Urothelium cell line (cell line): Measurements from ENCODE around the gene ANXA11.
A peak's percentile ranks its signal among the peaks of the same experiment; 100 is the strongest.

Source experiments
- DNase-seq: peaks from one replicate; pipeline ENCODE4 v3.0.0; 2011; ENCODE audit warnings: low spot score, mixed read lengths
- FAIRE-seq: peaks from 2 replicates; lab custom pipeline; 2011; peaks lifted over from hg19 to GRCh38; lab: Jason Lieb, UNC

The ANXA11 gene

GRCh38 chr10:80122110-80122710 lies 83.1 kb downstream of the ANXA11 start:
- DNase-seq (no peak), FAIRE-seq (peak; percentile 42)

GRCh38 chr10:80118669-80119068 lies 86.7 kb downstream of the ANXA11 start:
- FAIRE-seq, result no peak
- DNase-seq, result no peak

- FAIRE-seq (no peak), DNase-seq (no peak)
Observed at GRCh38 chr10:80110986-80111385, 94.4 kb downstream of the ANXA11 start.

- FAIRE-seq (no peak), DNase-seq (no peak)
Observed at GRCh38 chr10:80108576-80109239, 96.6 kb downstream of the ANXA11 start.

- DNase-seq (no peak), FAIRE-seq (no peak)
Observed at GRCh38 chr10:80104066-80104926, 101.0 kb downstream of the ANXA11 start.
